AG09319 (cell line): ENCODE data around the gene TBL1Y.

Experiments used
- DNase-seq: peaks from one replicate; pipeline ENCODE4 v3.0.0-alpha.2; 2010; ENCODE audit warnings: low read depth; ENCODE audit errors: extremely low read depth
- CTCF ChIP-seq: IDR thresholded peaks from 2 replicates; pipeline ENCODE4 v1.5.1; 2011; ENCODE audit warnings: low read depth, mild to moderate bottlenecking, inconsistent platforms, low read length, moderate library complexity

TBL1Y gene

GRCh38 chrY:7085606-7086005, 175.1 kb downstream of the TBL1Y start:
- no peak for TF ChIP-seq CTCF
- no peak for DNase-seq

- TF ChIP-seq CTCF, result no peak
- no peak for DNase-seq
Measured at GRCh38 chrY:7092836-7093235, 182.3 kb downstream of the TBL1Y start.

GRCh38 chrY:7094365-7094764, 183.9 kb downstream of the TBL1Y start:
- no peak for TF ChIP-seq CTCF
- no peak for DNase-seq

GRCh38 chrY:7097021-7097420, 186.5 kb downstream of the TBL1Y start:
- no peak for DNase-seq
- no peak for TF ChIP-seq CTCF

GRCh38 chrY:7099742-7100141, 189.2 kb downstream of the TBL1Y start:
- no peak for TF ChIP-seq CTCF
- no peak for DNase-seq

GRCh38 chrY:7102680-7103079, 192.2 kb downstream of the TBL1Y start:
- no peak for DNase-seq
- no peak for TF ChIP-seq CTCF

- no peak for TF ChIP-seq CTCF
- no peak for DNase-seq
Measured at GRCh38 chrY:7107179-7107578, 196.7 kb downstream of the TBL1Y start.
